GM23338 (cell line): ENCODE measurements around the gene TAF4. TPM values are rescaled to one million over a fixed set of nuclear protein-coding genes. Genes with fewer than 3 reads are reported as not detected.

ENCODE experiments used
- ATAC-seq: fragments of 200-7000 bp; cut with Tn5 transposase; 3 replicates; pipeline ENCODE4 v1.9.1; 2020
- DNase-seq: peaks from one replicate; pipeline ENCODE4 v3.0.0-alpha.2; 2015; ENCODE audit warnings: low spot score
- H2AFZ ChIP-seq: fragments of 200-600 bp; sonication (generic); 2 replicates; pipeline ENCODE4 v1.8.0; 2016; ENCODE audit warnings: antibody characterized with exemption, mild to moderate bottlenecking, moderate library complexity
- H3F3A ChIP-seq: fragments of 200-600 bp; sonication (generic); replicated peaks from 2 replicates; pipeline ENCODE4 v1.8.0; 2017; ENCODE audit warnings: antibody characterized with exemption, mixed run types, low read depth
- H3K27ac ChIP-seq: fragments of 200-600 bp; sonication (generic); 2 replicates; pipeline ENCODE4 v1.6.1; 2016; ENCODE audit warnings: low read depth
- H3K27me3 ChIP-seq: fragments of 200-600 bp; sonication (generic); 2 replicates; pipeline ENCODE4 v1.8.0; 2016; ENCODE audit warnings: mild to moderate bottlenecking, mixed run types, moderate library complexity; ENCODE audit not compliant: insufficient read depth
- H3K36me3 ChIP-seq: fragments of 200-600 bp; sonication (generic); 2 replicates; pipeline ENCODE4 v1.8.0; 2016; ENCODE audit warnings: mild to moderate bottlenecking; ENCODE audit not compliant: insufficient read depth
- H3K4me1 ChIP-seq: fragments of 200-600 bp; sonication (generic); 2 replicates; pipeline ENCODE4 v1.8.0; 2016; ENCODE audit warnings: mild to moderate bottlenecking, moderate library complexity; ENCODE audit not compliant: insufficient read depth
- H3K4me2 ChIP-seq: fragments of 200-600 bp; sonication (generic); 2 replicates; pipeline ENCODE4 v1.7.1; 2017; ENCODE audit warnings: mixed run types
- H3K4me3 ChIP-seq: fragments of 200-600 bp; sonication (generic); 2 replicates; pipeline ENCODE4 v1.6.1; 2016; ENCODE audit warnings: mixed run types
- H3K79me2 ChIP-seq: fragments of 200-600 bp; sonication (generic); replicated peaks from 2 replicates; pipeline ENCODE4 v1.8.0; 2017; ENCODE audit warnings: mild to moderate bottlenecking; ENCODE audit not compliant: insufficient read depth
- H3K9me2 ChIP-seq: fragments of 200-600 bp; sonication (generic); 2 replicates; pipeline ENCODE4 v1.8.0; 2017; ENCODE audit not compliant: insufficient read depth
- H4K20me1 ChIP-seq: fragments of 200-600 bp; sonication (generic); replicated peaks from 2 replicates; pipeline ENCODE4 v1.8.0; 2017; ENCODE audit warnings: mild to moderate bottlenecking; ENCODE audit not compliant: insufficient read depth
- H3K27ac Mint-ChIP-seq: 2 replicates; pipeline ENCODE4 v1.8.0; 2020; ENCODE audit warnings: inconsistent platforms, mild to moderate bottlenecking, moderate library complexity, mixed read lengths
- H3K27me3 Mint-ChIP-seq: 3 replicates; pipeline ENCODE4 v1.8.0; 2022; ENCODE audit warnings: low read depth, mild to moderate bottlenecking, moderate library complexity, mixed read lengths, inconsistent platforms; ENCODE audit not compliant: insufficient read depth, poor library complexity
- H3K36me3 Mint-ChIP-seq: 3 replicates; pipeline ENCODE4 v1.8.0; 2021; ENCODE audit warnings: low read depth, mild to moderate bottlenecking, inconsistent platforms, moderate library complexity, mixed read lengths
- H3K4me1 Mint-ChIP-seq: 3 replicates; pipeline ENCODE4 v1.8.0; 2020; ENCODE audit warnings: mild to moderate bottlenecking, inconsistent platforms, mixed read lengths
- H3K4me3 Mint-ChIP-seq: 3 replicates; pipeline ENCODE4 v1.8.0; 2021; ENCODE audit warnings: moderate library complexity, mild to moderate bottlenecking, inconsistent platforms, mixed read lengths
- H3K9me3 Mint-ChIP-seq: 3 replicates; pipeline ENCODE4 v1.8.0; 2020; ENCODE audit warnings: moderate library complexity, mild to moderate bottlenecking, inconsistent platforms, mixed read lengths
- CREB1 ChIP-seq: fragments of 250-450 bp; sonication (Bioruptor Pico); IDR thresholded peaks from 2 replicates; pipeline ENCODE4 v1.5.0; 2020; ENCODE audit warnings: low read depth, mild to moderate bottlenecking, moderate library complexity
- ETS1 ChIP-seq: IDR thresholded peaks from 2 replicates; pipeline ENCODE4 v1.6.1; 2016; ENCODE audit warnings: antibody characterized with exemption
- EZH2 ChIP-seq: fragments of 200-600 bp; sonication (generic); IDR thresholded peaks from one replicate; pipeline ENCODE4 v1.8.0; 2017; ENCODE audit warnings: antibody characterized with exemption, mild to moderate bottlenecking, low read depth; ENCODE audit not compliant: unreplicated experiment
- JUNB ChIP-seq: IDR thresholded peaks from one replicate; pipeline ENCODE4 v1.6.1; 2016; ENCODE audit warnings: antibody characterized with exemption; ENCODE audit not compliant: unreplicated experiment
- NANOG ChIP-seq: IDR thresholded peaks from 2 replicates; pipeline ENCODE4 v1.6.1; 2016; ENCODE audit warnings: antibody characterized with exemption, borderline replicate concordance
- REST ChIP-seq: IDR thresholded peaks from one replicate; pipeline ENCODE4 v1.6.1; 2018; ENCODE audit warnings: antibody characterized with exemption; ENCODE audit not compliant: unreplicated experiment
- ZNF114 ChIP-seq: fragments of 250-450 bp; sonication (Bioruptor Pico); IDR thresholded peaks from 2 replicates; pipeline ENCODE4 v1.5.0; 2020; ENCODE audit warnings: mild to moderate bottlenecking, moderate library complexity
- ZNF331 ChIP-seq: fragments of 250-450 bp; sonication (Bioruptor Pico); IDR thresholded peaks from 2 replicates; pipeline ENCODE4 v1.5.0; 2020; ENCODE audit warnings: low read depth, mild to moderate bottlenecking, moderate library complexity
- ZNF462 ChIP-seq: fragments of 250-450 bp; sonication (Bioruptor Pico); IDR thresholded peaks from 2 replicates; pipeline ENCODE4 v1.5.0; 2020; ENCODE audit warnings: mild to moderate bottlenecking, moderate library complexity
- polyA plus RNA-seq: library from polyadenylated mRNA; unstranded; fragments of >200 nt; fragmentation: Nextera tagmentation; extraction: Ambion mirVana; gene quantifications from 2 replicates; pipeline ENCODE4 v1.2.1, GENCODE V29; 2016
- total RNA-seq: library from RNA; depleted of rRNA; stranded (reverse); fragments of >200 nt; shearing (Covaris generic); gene quantifications from 2 replicates; pipeline ENCODE4 v1.2.3, GENCODE V29; 2014

The TAF4 gene
- total and polyA plus RNA-seq, 2 experiments from 2014 or later, result 7.2 to 60.0 TPM

GRCh38 chr20:61997372-61997771 lies 68.3 kb downstream of the TAF4 start (continued):
- no peak for TF ChIP-seq REST
- no peak for TF ChIP-seq ZNF331 (CRISPR knock-in tag)

- Histone ChIP-seq H2AFZ (no peak overlapping the region), H3K27me3 (no peaks in the 10 kb centered on the region), H3K79me2 (peaks cover 10% of the 10 kb centered on the region), H4K20me1 (peaks cover 10% of the 10 kb centered on the region), H3K4me1 (no peaks in the 10 kb centered on the region), H3K27ac (no peak overlapping the region), H3K4me3 (no peak overlapping the region), H3K4me2 (no peak overlapping the region), H3F3A (no peaks in the 10 kb centered on the region), H3K36me3 (peaks cover 40% of the 10 kb centered on the region), H3K9me2 (no peaks in the 10 kb centered on the region)
- Mint-ChIP-seq H3K36me3 (peaks cover 94% of the 10 kb centered on the region), H3K27ac (no peak overlapping the region), H3K9me3 (peaks cover 9% of the 10 kb centered on the region; the same call in 2 of the 3 replicates), H3K27me3 (peaks cover 5% of the 10 kb centered on the region), H3K4me1 (no peaks in the 10 kb centered on the region), H3K4me3 (no peak overlapping the region)
- no peak for ATAC-seq
- TF ChIP-seq ZNF114 (CRISPR knock-in tag) (no peak), EZH2 (no peak), ZNF331 (CRISPR knock-in tag) (no peak), JUNB (no peak)
- no peak for DNase-seq
These were observed 71.1 kb downstream of the TAF4 start for GRCh38 chr20:61994546-61994945.

- Histone ChIP-seq H3K27me3 (no peaks in the 10 kb centered on the region), H2AFZ (no peak overlapping the region), H3K27ac (no peak overlapping the region), H3K36me3 (peaks cover 39% of the 10 kb centered on the region), H3K4me2 (no peak overlapping the region), H3K4me1 (no peaks in the 10 kb centered on the region), H3K79me2 (peaks cover 16% of the 10 kb centered on the region), H3K9me2 (no peaks in the 10 kb centered on the region), H4K20me1 (peaks cover 10% of the 10 kb centered on the region; the same call in 1 of the 2 replicates), H3K4me3 (no peak overlapping the region), H3F3A (no peaks in the 10 kb centered on the region)
- no peak for DNase-seq
- Mint-ChIP-seq H3K4me1 (no peaks in the 10 kb centered on the region), H3K4me3 (no peak overlapping the region), H3K27ac (no peak overlapping the region), H3K27me3 (peaks cover 9% of the 10 kb centered on the region), H3K9me3 (peaks cover 9% of the 10 kb centered on the region; the same call in 2 of the 3 replicates), H3K36me3 (peaks cover 85% of the 10 kb centered on the region)
- no peak for ATAC-seq
- TF ChIP-seq CREB1 (CRISPR knock-in tag) (no peak), ZNF331 (CRISPR knock-in tag) (no peak), ZNF114 (CRISPR knock-in tag) (no peak), EZH2 (no peak), ETS1 (no peak), NANOG (no peak), ZNF462 (CRISPR knock-in tag) (no peak), JUNB (no peak)
These were observed 72.6 kb downstream of the TAF4 start for GRCh38 chr20:61993058-61993457.
